HEK293 (cell line): ENCODE results near the gene SRRD.

Experiments used
- BCL11B ChIP-seq: fragments of 450-650 bp; formaldehyde crosslinking; IDR thresholded peaks from 2 replicates; pipeline ENCODE4 v1.5.1; 2016; ENCODE audit warnings: low read depth, missing biosample characterization, missing genetic modification characterization
- GLI2 ChIP-seq: fragments of 450-650 bp; formaldehyde crosslinking; IDR thresholded peaks from 2 replicates; pipeline ENCODE4; 2017; ENCODE audit warnings: missing biosample characterization, missing genetic modification characterization, low read depth, borderline replicate concordance
- HIC1 ChIP-seq: fragments of 450-650 bp; formaldehyde crosslinking; IDR thresholded peaks from 2 replicates; pipeline ENCODE4 v1.5.1; 2016; ENCODE audit warnings: missing biosample characterization, missing genetic modification characterization
- KLF17 ChIP-seq: fragments of 450-650 bp; formaldehyde crosslinking; IDR thresholded peaks from 2 replicates; pipeline ENCODE4 v1.5.1; 2016; ENCODE audit warnings: missing biosample characterization, missing genetic modification characterization
- MEIS1 ChIP-seq: sonication (generic); formaldehyde crosslinking; IDR thresholded peaks from 2 replicates; pipeline ENCODE4 v1.8.1; 2022; ENCODE audit warnings: missing genetic modification reagents, mild to moderate bottlenecking, borderline replicate concordance
- PATZ1 ChIP-seq: fragments of 450-650 bp; formaldehyde crosslinking; IDR thresholded peaks from 2 replicates; pipeline ENCODE4 v1.5.1; 2016; ENCODE audit warnings: missing biosample characterization, missing genetic modification characterization
- PRDM10 ChIP-seq: fragments of 450-650 bp; formaldehyde crosslinking; IDR thresholded peaks from 2 replicates; pipeline ENCODE4 v1.5.1; 2016; ENCODE audit warnings: missing biosample characterization, missing genetic modification characterization
- PRDM6 ChIP-seq: fragments of 450-650 bp; formaldehyde crosslinking; IDR thresholded peaks from 2 replicates; pipeline ENCODE4 v1.5.1; 2017; ENCODE audit warnings: missing biosample characterization, missing genetic modification characterization
- TSHZ1 ChIP-seq: fragments of 450-650 bp; formaldehyde crosslinking; IDR thresholded peaks from 2 replicates; pipeline ENCODE4 v1.5.1; 2016; ENCODE audit warnings: missing biosample characterization, missing genetic modification characterization, borderline replicate concordance
- ZNF10 ChIP-seq: fragments of 450-650 bp; formaldehyde crosslinking; IDR thresholded peaks from 2 replicates; pipeline ENCODE4 v1.5.1; 2017; ENCODE audit warnings: missing biosample characterization, missing genetic modification characterization
- ZNF18 ChIP-seq: fragments of 450-650 bp; formaldehyde crosslinking; IDR thresholded peaks from 2 replicates; pipeline ENCODE4 v1.5.1; 2016; ENCODE audit warnings: missing biosample characterization, missing genetic modification characterization
- ZNF239 ChIP-seq: fragments of 450-650 bp; formaldehyde crosslinking; IDR thresholded peaks from 2 replicates; pipeline ENCODE4 v1.5.1; 2016; ENCODE audit warnings: missing biosample characterization, missing genetic modification characterization
- ZNF274 ChIP-seq, 2 experiments: fragments of 200-500 bp in 1 of 2; fragments of 450-650 bp in 1 of 2; sonication (Bioruptor generic) in 1 of 2; formaldehyde crosslinking in 1 of 2; IDR thresholded peaks; 2 replicates each; pipeline versions ENCODE4 v1.5.1 to v1.6.1; 2014 to 2016; ENCODE audit warnings: borderline replicate concordance in 1 of 2, inconsistent platforms in 1 of 2, low read length in 1 of 2, missing biosample characterization in 1 of 2, missing genetic modification characterization in 1 of 2
- ZNF280D ChIP-seq: fragments of 450-650 bp; formaldehyde crosslinking; IDR thresholded peaks from 2 replicates; pipeline ENCODE4 v1.5.1; 2016; ENCODE audit warnings: missing biosample characterization, missing genetic modification characterization
- ZNF341 ChIP-seq: fragments of 450-650 bp; formaldehyde crosslinking; IDR thresholded peaks from 2 replicates; pipeline ENCODE4; 2016; ENCODE audit warnings: low read depth, missing biosample characterization, missing genetic modification characterization
- ZNF558 ChIP-seq: fragments of 450-650 bp; formaldehyde crosslinking; IDR thresholded peaks from 2 replicates; pipeline ENCODE4 v1.5.1; 2016; ENCODE audit warnings: missing biosample characterization, missing genetic modification characterization
- ZNF623 ChIP-seq: fragments of 450-650 bp; formaldehyde crosslinking; IDR thresholded peaks from 2 replicates; pipeline ENCODE4 v1.5.1; 2016; ENCODE audit warnings: missing biosample characterization, missing genetic modification characterization
- ZNF660 ChIP-seq: fragments of 450-650 bp; IDR thresholded peaks from 2 replicates; pipeline ENCODE4 v1.5.1; 2018; ENCODE audit warnings: missing biosample characterization, mild to moderate bottlenecking, missing genetic modification characterization

The SRRD gene

GRCh38 chr22:26512149-26512793, 28.6 kb downstream of the SRRD start, which contains the start of gene TFIP11 (continued):
- TF ChIP-seq ZNF280D (no peak), ZNF18 (tag by site-specific recombination) (no peak), KLF17 (tag by site-specific recombination) (peak; percentile 70; the same call in 1 of the 2 replicates), BCL11B (no peak), ZNF558 (tag by site-specific recombination) (no peak), PRDM6 (tag by site-specific recombination) (no peak), PATZ1 (tag by site-specific recombination) (no peak), MEIS1 (CRISPR knock-in tag) (no peak), ZNF10 (tag by site-specific recombination) (no peak), ZNF239 (tag by site-specific recombination) (no peak), ZNF660 (tag by site-specific recombination) (no peak), ZNF623 (tag by site-specific recombination) (no peak), TSHZ1 (tag by site-specific recombination) (no peak), ZNF341 (tag by site-specific recombination) (peak; percentile 92), PRDM10 (tag by site-specific recombination) (0 out of 2 replicates have a peak, but pooled peaks have one; percentile 19), HIC1 (tag by site-specific recombination) (no peak), GLI2 (tag by site-specific recombination) (no peak), ZNF274 (IDR thresholded peaks at IDR 0.05; ENCODE audit: low read length) (no peak), ZNF274 (tag by site-specific recombination; IDR thresholded peaks at IDR 0.05; ENCODE audit: borderline replicate concordance) (no peak)
